Esophagus muscularis mucosa (tissue), 4 donors: ENCODE data around the gene CNBP. TPM values are rescaled to one million over a fixed set of nuclear protein-coding genes. Genes with fewer than 3 reads are reported as not detected.

Experiments
- DNase-seq: peaks from one replicate; pipeline ENCODE4 v3.0.0-alpha.2; 2017; ENCODE audit errors: extremely low spot score
- H3K27ac ChIP-seq, 4 donors: fragments of 200-600 bp; sonication (generic); replicated peaks in 1 of 4; 1 replicate in 3 of 4; 2 replicates in 1 of 4; pipeline ENCODE4 v1.5.1; 2016 to 2019; ENCODE audit warnings: mild to moderate bottlenecking in 1 of 4
- H3K27me3 ChIP-seq, 4 donors: fragments of 200-600 bp; sonication (generic); one replicate each; pipeline versions ENCODE4 v1.5.1 to v1.6.0; 2016 to 2019
- H3K36me3 ChIP-seq, 4 donors: fragments of 200-600 bp; sonication (generic); one replicate each; pipeline ENCODE4 v1.5.1; 2016 to 2019
- H3K4me1 ChIP-seq, 4 donors: fragments of 200-600 bp; sonication (generic); one replicate each; pipeline ENCODE4 v1.5.1; 2016 to 2019
- H3K4me3 ChIP-seq, 4 donors: fragments of 200-600 bp; sonication (generic); 1 replicate in 2 of 4; 2 replicates in 2 of 4; pipeline ENCODE4 v1.5.1; 2016 to 2019; ENCODE audit warnings: mild to moderate bottlenecking in 4 of 4, moderate library complexity in 1 of 4
- H3K9me3 ChIP-seq, 4 donors: fragments of 200-600 bp; sonication (generic); 1 replicate in 3 of 4; 2 replicates in 1 of 4; pipeline ENCODE4 v1.5.1; 2016 to 2019
- EP300 ChIP-seq: sonication (generic); formaldehyde crosslinking; IDR thresholded peaks from one replicate; pipeline ENCODE4 v1.6.1; 2017; ENCODE audit warnings: antibody characterized with exemption
- POLR2A ChIP-seq: fragments of 450-650 bp; IDR thresholded peaks from one replicate; pipeline ENCODE4 v1.6.1; 2017; ENCODE audit warnings: antibody characterized with exemption, moderate library complexity, mild to moderate bottlenecking, low read depth
- POLR2AphosphoS5 ChIP-seq, 2 donors: sonication (generic); formaldehyde crosslinking; IDR thresholded peaks; one replicate each; pipeline ENCODE4 v1.6.1; 2017; ENCODE audit warnings: antibody characterized with exemption in 2 of 2
- WGBS: methylation state at CpG from one replicate; pipeline ENCODE4 v1.1.5; 2018; 5-methylcytosine and 5-hydroxymethylcytosine counted together
- intact Hi-C: fragments of 100-400 bp; cut with DNase I; formaldehyde crosslinking; loops from one replicate; pipeline ENCODE4 v1.15.1; 2023
- total RNA-seq, 4 donors: library from RNA; depleted of rRNA; stranded (reverse); fragments of >200 nt; gene quantifications; one replicate each; pipeline versions ENCODE4 v1.1.0 to v1.2.1, GENCODE V29; 2016
- TF ChIP-seq, protein P1 (sequence below), 3 experiments: fragments of 200-600 bp in 2 of 3; fragments of 450-650 bp in 1 of 3; sonication (generic) in 2 of 3; IDR thresholded peaks; one replicate each; pipeline ENCODE4 v1.5.1; 2017 to 2019; ENCODE audit warnings: antibody characterized with exemption in 3 of 3, mild to moderate bottlenecking in 2 of 3, moderate library complexity in 1 of 3

CNBP gene
- total RNA-seq, 4 donors from 2014 or later = 395 to 523 (median 469) TPM

DNA sequence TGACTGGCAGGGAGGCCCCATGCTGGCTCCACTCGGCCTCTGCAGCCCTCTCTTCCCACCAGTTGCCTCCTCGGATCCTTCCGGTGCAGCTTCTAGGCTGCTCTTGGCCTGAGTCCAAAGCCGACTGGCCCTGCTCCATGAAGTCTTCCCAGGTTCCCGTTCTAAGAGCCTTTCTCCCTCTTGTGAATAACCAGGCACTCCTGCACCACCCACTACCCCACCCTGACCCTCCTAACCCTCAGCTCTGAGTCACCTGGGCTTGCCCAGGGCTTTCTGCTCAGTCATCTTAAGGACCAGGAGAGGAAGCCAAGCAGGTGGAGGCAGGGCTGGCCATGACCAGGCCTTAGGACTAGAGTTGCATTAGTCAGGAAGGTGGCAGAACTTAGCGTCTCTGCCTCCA is 28.1 kb upstream of the CNBP start:
- H3K9me3 ChIP-seq = no peaks in the 10 kb centered on the region
- H3K4me1 ChIP-seq = peaks cover 10 to 30% (median 24%) of the 10 kb centered on the region in 4 donors
- intact Hi-C loops = no loop called here
- no peak for TF ChIP-seq POLR2A
- TF ChIP-seq, protein P1, sequence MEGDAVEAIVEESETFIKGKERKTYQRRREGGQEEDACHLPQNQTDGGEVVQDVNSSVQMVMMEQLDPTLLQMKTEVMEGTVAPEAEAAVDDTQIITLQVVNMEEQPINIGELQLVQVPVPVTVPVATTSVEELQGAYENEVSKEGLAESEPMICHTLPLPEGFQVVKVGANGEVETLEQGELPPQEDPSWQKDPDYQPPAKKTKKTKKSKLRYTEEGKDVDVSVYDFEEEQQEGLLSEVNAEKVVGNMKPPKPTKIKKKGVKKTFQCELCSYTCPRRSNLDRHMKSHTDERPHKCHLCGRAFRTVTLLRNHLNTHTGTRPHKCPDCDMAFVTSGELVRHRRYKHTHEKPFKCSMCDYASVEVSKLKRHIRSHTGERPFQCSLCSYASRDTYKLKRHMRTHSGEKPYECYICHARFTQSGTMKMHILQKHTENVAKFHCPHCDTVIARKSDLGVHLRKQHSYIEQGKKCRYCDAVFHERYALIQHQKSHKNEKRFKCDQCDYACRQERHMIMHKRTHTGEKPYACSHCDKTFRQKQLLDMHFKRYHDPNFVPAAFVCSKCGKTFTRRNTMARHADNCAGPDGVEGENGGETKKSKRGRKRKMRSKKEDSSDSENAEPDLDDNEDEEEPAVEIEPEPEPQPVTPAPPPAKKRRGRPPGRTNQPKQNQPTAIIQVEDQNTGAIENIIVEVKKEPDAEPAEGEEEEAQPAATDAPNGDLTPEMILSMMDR (IDR thresholded peaks at IDR 0.05) = no peak
- no peak for TF ChIP-seq EP300
- peak in 1 of 2 donors; percentile 23 for TF ChIP-seq POLR2AphosphoS5 (IDR thresholded peaks at IDR 0.05)
- no peaks in the 10 kb centered on the region for H3K27me3 ChIP-seq
- H3K27ac ChIP-seq = peak overlapping the region in 1 of 4 donors; percentile 27
- no peak overlapping the region for H3K4me3 ChIP-seq
- H3K36me3 ChIP-seq = no peaks in the 10 kb centered on the region
- no peak for DNase-seq
- 16% methylated on average over 6 of the region's 6 CpGs for WGBS

DNA sequence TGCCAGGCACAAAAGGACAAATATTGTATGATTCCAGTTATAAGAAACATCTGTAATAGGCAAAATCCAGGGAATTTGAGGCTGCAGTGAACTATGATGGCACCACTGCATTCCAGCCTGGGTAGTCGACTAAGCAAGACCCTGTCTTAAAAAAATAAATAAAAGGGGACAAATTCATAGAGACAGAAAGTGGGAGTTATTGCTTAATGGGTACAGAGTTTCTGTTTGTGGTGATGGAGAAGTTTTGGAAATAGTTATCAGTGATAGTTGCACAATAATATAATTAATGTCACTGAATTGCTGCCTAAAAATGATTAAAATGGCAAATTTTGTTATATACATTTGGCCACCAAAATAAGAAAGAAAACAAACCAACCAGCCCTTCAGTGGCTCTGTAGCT is 27.6 kb upstream of the CNBP start:
- Histone ChIP-seq H3K4me1 (peaks cover 10 to 30% (median 24%) of the 10 kb centered on the region in 4 donors), H3K4me3 (no peak overlapping the region), H3K9me3 (no peaks in the 10 kb centered on the region), H3K36me3 (no peaks in the 10 kb centered on the region), H3K27me3 (no peaks in the 10 kb centered on the region), H3K27ac (peak overlapping the region in 1 of 4 donors; percentile 27)
- intact Hi-C loops = no loop called here
- TF ChIP-seq, protein P1 (IDR thresholded peaks at IDR 0.05) = no peak
- TF ChIP-seq POLR2AphosphoS5 (IDR thresholded peaks at IDR 0.05) (no peak), POLR2A (no peak), EP300 (no peak)
- DNase-seq = no peak
- WGBS = 67% methylated on average over 1 of the region's 1 CpG

DNA sequence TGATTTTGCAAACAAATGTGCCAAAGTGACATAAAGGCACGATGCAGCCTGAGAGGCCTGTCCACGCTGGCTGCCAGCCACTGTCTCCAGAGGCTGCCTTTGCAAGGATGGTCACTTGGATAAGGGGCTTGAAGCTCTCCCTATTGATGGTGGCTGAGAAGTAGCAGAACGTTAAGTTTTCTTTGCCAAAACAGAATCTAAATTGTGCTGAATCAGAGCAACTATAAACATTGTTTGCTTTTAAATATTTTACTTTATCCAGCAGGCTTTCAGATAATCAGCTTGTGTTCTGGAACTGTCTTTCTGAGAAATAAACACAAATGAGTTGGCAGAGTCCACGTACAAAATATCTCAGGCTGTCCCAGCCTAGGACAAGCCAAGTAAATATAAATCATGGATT is 23.8 kb upstream of the CNBP start:
- no peak for DNase-seq
- H3K27me3 ChIP-seq = no peaks in the 10 kb centered on the region
- H3K4me3 ChIP-seq = no peak overlapping the region
- no peaks in the 10 kb centered on the region for H3K36me3 ChIP-seq
- peaks cover 10 to 30% (median 24%) of the 10 kb centered on the region in 4 donors for H3K4me1 ChIP-seq
- no peaks in the 10 kb centered on the region for H3K9me3 ChIP-seq
- H3K27ac ChIP-seq = peak overlapping the region in 3 of 4 donors; percentile 11 to 34 (median 25)
- no peak for TF ChIP-seq POLR2AphosphoS5 (IDR thresholded peaks at IDR 0.05)
- intact Hi-C loops = no loop called here
- 60% methylated on average over 4 of the region's 4 CpGs for WGBS

DNA sequence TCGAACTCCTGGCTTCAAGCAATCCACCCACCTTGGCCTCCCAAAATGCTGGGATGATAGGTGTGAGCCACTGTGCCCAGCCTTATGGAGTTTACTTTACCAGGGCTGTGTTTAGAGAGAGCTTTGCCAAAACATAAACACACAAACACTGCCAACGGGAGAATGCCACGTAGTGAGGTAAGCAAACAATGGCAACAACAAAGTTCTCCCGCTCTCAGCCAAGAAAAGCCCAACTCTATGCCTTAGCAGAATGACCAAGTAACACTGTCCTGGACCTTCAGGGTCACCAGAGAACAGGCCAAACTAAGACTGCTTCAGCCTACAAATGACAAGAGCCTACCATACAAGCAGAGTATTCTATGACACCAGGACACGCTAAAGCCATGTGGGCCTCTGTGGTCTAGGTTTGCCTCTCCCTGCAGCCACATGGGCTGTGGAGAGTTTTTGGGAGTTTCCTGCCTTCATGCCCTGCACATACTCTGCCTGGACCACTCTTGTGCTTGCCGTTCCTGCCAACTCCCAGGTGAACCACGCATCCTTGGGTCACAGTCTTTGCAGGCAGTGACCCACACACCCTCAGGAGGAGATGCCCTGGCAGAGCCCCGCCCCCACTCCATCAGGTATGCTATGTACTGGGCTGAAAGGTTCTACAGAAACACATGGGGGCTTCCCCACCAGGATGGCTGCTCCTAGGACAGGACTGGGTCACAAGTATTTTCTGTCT is 21.6 kb upstream of the CNBP start:
- intact Hi-C loops = no loop called here
- H3K27me3 ChIP-seq = no peaks in the 10 kb centered on the region
- H3K4me3 ChIP-seq = no peak overlapping the region
- no peak overlapping the region for H3K27ac ChIP-seq
- H3K36me3 ChIP-seq = no peaks in the 10 kb centered on the region
- no peak for TF ChIP-seq EP300
- no peak for TF ChIP-seq POLR2A
- TF ChIP-seq POLR2AphosphoS5 (IDR thresholded peaks at IDR 0.05) = no peak
- TF ChIP-seq, protein P1 (IDR thresholded peaks at IDR 0.05) = no peak
- no peaks in the 10 kb centered on the region for H3K9me3 ChIP-seq
- WGBS = 87% methylated on average over 8 of the region's 8 CpGs
- H3K4me1 ChIP-seq = peaks cover 0 to 17% (median 11%) of the 10 kb centered on the region in 4 donors
- DNase-seq = no peak

DNA sequence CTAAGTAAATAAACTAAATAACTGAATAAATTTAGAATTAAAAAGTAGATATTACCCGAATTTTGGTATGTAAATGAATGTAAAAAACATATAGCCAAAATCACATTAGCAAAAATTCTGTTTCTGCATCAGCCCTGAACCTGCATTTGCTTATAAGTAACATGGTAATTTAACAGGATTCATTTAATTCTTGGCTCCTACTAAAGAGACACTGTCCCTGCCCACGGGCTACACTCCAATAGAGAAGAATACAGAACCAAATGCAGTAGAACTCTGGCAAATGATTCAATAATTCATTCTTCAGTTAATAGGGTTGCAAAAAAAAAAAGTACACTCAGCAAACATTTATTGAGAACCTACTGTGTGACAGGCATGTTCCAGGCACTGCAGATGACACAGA is 20.8 kb upstream of the CNBP start:
- TF ChIP-seq, protein P1 (IDR thresholded peaks at IDR 0.05) = no peak
- TF ChIP-seq POLR2A (no peak), EP300 (no peak), POLR2AphosphoS5 (IDR thresholded peaks at IDR 0.05) (no peak)
- no peak overlapping the region for H3K4me3 ChIP-seq
- intact Hi-C loops = no loop called here

More for the DNA sequence above, 20.8 kb upstream of the CNBP start:
- WGBS = 78% methylated on average over 2 of the region's 2 CpGs
- Histone ChIP-seq H3K27ac (no peak overlapping the region), H3K9me3 (no peaks in the 10 kb centered on the region), H3K27me3 (no peaks in the 10 kb centered on the region), H3K4me1 (peaks cover 0 to 17% (median 11%) of the 10 kb centered on the region in 4 donors), H3K36me3 (no peaks in the 10 kb centered on the region)
- no peak for DNase-seq
